ENCODE results near the gene NQO1. TPM values are rescaled to one million over a fixed set of nuclear protein-coding genes. Genes with fewer than 3 reads are reported as not detected.

Gene NQO1
- total RNA-seq, 1 experiment from 2014 or later, result 519 TPM

DNA sequence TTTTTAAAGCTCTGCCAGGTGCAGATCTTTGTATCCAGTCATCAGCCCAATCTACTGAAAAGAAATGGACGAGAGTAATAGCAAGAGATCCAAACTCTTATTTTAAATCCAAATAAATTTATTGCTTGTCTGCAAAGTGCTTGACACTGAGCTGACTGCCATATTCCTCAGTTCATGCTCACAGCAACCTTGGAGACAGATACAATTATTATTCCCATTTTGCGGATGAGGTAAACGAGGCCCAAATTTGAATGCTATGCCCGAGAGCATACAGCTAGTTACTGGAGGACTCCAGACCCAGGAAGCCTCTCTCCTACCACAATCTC is 27.7 kb upstream of the NQO1 start:
- Histone ChIP-seq H3K27me3 (ENCODE audit: insufficient read depth, low read length) (no peaks in the 10 kb centered on the region), H3K4me2 (ENCODE audit: low read length) (peak overlapping the region; percentile 76), H4K20me1 (ENCODE audit: insufficient read depth) (no peaks in the 10 kb centered on the region), H3K27ac (ENCODE audit: low read depth, low read length) (peak overlapping the region; percentile 76), H3K9ac (ENCODE audit: low read length) (peak overlapping the region; percentile 96), H2AFZ (ENCODE audit: low read depth, low read length, poor library complexity, severe bottlenecking) (no peak overlapping the region), H3K36me3 (ENCODE audit: control insufficient read depth in 1 of 2, insufficient read depth in 2 of 2, low read length in 2 of 2) (peaks cover 26 to 33% of the 10 kb centered on the region in 2 experiments), H3K4me3 (replicated peaks in 1 of 2; ENCODE audit: low read depth in 1 of 2, low read length in 2 of 2) (peak overlapping the region; percentile 91 to 92), H3K9me3 (ENCODE audit: control insufficient read depth in 1 of 2, insufficient read depth in 1 of 2, low read depth in 1 of 2, low read length in 2 of 2) (no peaks in the 10 kb centered on the region), H3K4me1 (ENCODE audit: control insufficient read depth in 1 of 2, insufficient read depth in 2 of 2, low read length in 2 of 2) (peaks cover 7 to 14% of the 10 kb centered on the region in 2 experiments), H3K79me2 (ENCODE audit: insufficient read depth, low read length) (peaks cover 56% of the 10 kb centered on the region), H3K9me2 (ENCODE audit: insufficient read depth) (no peaks in the 10 kb centered on the region)
- ChIA-PET CTCF (interaction anchor here (1.0 to 2.6 kb wide), 9 partner anchors 14 to 357 kb away, joined by 3 to 22 read pairs (median 5); partner anchors contain the start of gene NQO1), RAD21 (ENCODE audit: low non-redundant PET in 1 of 2, low total read pairs in 2 of 2, uncharacterized antibody in 2 of 2, unreplicated experiment in 2 of 2) (interaction anchor here in 1 of 2 experiments (1.3 kb wide), 1 partner anchor 358 kb away, joined by 3 read pairs; no protein-coding TSS in a partner anchor), POLR2A (interaction anchor here (1.2 to 1.8 kb wide), 4 partner anchors 9 to 28 kb away, joined by 3 to 13 read pairs (median 6); partner anchors contain the start of gene NQO1)
- DNase-seq (ENCODE audit: low read depth, low spot score), result no peak
- intact Hi-C loops (cut with micrococcal nuclease), result loop anchor here (2.0 kb wide), 2 partner anchors 27 to 355 kb away; partner anchors contain the start of gene NQO1
- no TSS peak for BruUV-seq (replicated peaks)
- TF ChIP-seq CBX3 (IDR thresholded peaks at IDR 0.05; ENCODE audit: low read depth) (no peak), POLR2AphosphoS5 (IDR thresholded peaks at IDR 0.05; ENCODE audit: low read depth, low read length) (no peak), EZH2phosphoT487 (IDR thresholded peaks at IDR 0.05; ENCODE audit: borderline replicate concordance) (no peak), EZH2 (IDR thresholded peaks at IDR 0.05) (no peak), SRF (IDR thresholded peaks at IDR 0.05; ENCODE audit: low read depth) (no peak), ZNF274 (IDR thresholded peaks at IDR 0.05; ENCODE audit: low read depth, low read length) (no peak), ELF1 (IDR thresholded peaks at IDR 0.05; ENCODE audit: borderline replicate concordance, low read depth) (no peak)
- TF ChIP-seq, protein P1, sequence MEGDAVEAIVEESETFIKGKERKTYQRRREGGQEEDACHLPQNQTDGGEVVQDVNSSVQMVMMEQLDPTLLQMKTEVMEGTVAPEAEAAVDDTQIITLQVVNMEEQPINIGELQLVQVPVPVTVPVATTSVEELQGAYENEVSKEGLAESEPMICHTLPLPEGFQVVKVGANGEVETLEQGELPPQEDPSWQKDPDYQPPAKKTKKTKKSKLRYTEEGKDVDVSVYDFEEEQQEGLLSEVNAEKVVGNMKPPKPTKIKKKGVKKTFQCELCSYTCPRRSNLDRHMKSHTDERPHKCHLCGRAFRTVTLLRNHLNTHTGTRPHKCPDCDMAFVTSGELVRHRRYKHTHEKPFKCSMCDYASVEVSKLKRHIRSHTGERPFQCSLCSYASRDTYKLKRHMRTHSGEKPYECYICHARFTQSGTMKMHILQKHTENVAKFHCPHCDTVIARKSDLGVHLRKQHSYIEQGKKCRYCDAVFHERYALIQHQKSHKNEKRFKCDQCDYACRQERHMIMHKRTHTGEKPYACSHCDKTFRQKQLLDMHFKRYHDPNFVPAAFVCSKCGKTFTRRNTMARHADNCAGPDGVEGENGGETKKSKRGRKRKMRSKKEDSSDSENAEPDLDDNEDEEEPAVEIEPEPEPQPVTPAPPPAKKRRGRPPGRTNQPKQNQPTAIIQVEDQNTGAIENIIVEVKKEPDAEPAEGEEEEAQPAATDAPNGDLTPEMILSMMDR (IDR thresholded peaks at IDR 0.05 in 2 of 3, conservative IDR thresholded peaks at IDR 0.05 in 1 of 3; ENCODE audit: borderline replicate concordance in 1 of 3, insufficient read depth in 1 of 3, low read depth in 2 of 3, low read length in 2 of 3), result no peak
- TF ChIP-seq, protein P2, sequence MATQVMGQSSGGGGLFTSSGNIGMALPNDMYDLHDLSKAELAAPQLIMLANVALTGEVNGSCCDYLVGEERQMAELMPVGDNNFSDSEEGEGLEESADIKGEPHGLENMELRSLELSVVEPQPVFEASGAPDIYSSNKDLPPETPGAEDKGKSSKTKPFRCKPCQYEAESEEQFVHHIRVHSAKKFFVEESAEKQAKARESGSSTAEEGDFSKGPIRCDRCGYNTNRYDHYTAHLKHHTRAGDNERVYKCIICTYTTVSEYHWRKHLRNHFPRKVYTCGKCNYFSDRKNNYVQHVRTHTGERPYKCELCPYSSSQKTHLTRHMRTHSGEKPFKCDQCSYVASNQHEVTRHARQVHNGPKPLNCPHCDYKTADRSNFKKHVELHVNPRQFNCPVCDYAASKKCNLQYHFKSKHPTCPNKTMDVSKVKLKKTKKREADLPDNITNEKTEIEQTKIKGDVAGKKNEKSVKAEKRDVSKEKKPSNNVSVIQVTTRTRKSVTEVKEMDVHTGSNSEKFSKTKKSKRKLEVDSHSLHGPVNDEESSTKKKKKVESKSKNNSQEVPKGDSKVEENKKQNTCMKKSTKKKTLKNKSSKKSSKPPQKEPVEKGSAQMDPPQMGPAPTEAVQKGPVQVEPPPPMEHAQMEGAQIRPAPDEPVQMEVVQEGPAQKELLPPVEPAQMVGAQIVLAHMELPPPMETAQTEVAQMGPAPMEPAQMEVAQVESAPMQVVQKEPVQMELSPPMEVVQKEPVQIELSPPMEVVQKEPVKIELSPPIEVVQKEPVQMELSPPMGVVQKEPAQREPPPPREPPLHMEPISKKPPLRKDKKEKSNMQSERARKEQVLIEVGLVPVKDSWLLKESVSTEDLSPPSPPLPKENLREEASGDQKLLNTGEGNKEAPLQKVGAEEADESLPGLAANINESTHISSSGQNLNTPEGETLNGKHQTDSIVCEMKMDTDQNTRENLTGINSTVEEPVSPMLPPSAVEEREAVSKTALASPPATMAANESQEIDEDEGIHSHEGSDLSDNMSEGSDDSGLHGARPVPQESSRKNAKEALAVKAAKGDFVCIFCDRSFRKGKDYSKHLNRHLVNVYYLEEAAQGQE (IDR thresholded peaks at IDR 0.05; ENCODE audit: low read depth), result no peak
- TF ChIP-seq, protein P3, sequence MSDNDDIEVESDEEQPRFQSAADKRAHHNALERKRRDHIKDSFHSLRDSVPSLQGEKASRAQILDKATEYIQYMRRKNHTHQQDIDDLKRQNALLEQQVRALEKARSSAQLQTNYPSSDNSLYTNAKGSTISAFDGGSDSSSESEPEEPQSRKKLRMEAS (IDR thresholded peaks at IDR 0.05), result no peak
- no peak for ATAC-seq
